ENCODE measurements around the gene FARP1. TPM values are rescaled to one million over a fixed set of nuclear protein-coding genes. Genes with fewer than 3 reads are reported as not detected.

The FARP1 gene
- total RNA-seq, 1 donor from 2014 or later, result 86.7 TPM

DNA sequence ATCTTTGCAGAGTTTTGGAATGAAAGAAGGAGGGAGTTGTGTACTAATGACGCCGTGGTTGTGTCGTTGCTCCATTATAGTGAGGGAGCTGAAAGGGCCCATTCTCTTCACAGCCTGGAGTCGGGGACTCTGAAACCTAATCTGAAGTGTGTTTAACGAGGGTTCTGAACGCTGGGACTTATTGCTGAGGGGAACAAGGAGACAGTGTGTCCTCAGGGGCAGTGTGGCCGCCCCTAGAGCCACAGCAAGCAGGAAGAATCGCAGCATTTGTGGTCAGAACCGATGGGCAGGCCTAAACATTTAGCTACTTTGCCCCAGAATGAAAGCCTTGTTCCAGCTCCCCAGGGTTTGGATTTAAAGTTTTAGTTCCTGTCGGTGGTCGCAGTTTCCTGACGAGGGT is 190.6 kb downstream of the FARP1 start:
- DNase-seq, result no peak

DNA sequence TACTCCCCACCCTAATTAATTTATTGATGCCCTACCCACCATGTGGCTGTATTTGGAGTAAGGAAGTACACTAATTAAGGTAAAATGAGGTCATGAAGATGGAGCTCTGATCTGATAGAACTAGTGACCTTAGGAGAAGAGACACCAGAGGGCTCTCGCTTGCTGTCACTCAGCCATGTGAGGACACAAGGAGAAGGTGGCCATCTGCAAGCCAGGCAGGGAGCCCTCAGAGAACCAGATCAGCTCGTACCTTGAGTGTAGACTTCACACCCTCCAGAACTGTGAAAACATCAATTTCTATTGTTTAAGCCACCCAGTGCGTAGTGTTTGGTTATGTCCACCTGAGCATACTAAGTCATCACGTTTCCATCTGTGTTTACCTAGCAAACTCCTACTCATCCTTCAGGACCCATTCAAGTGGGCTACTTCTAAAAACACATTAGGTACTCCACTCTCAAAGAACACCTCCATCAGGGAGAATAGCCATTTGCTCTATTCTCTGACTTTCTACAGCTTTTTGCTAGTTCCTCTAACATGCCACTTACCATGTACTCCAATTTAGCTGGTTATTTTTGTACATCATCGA is 191.8 kb downstream of the FARP1 start:
- DNase-seq, result no peak

DNA sequence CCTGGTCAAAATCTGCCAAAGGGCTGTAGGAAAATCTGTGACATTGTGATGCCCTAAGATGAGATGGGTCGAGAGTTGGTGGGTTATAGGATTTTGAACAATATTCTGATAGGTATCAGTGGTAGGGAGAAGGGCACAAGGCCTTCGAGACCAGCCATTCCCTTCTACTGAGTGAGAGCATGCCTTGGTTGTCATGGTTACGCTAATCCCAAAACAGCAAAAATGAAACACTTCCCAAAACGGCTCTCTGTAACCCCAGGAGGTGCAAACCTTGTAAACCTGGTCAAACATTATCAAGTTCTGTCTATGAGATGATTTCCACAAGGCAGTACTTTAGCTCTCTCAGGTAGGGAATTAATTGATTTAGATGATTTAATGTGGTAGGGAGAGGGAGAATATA is 192.8 kb downstream of the FARP1 start:
- no peak for DNase-seq

DNA sequence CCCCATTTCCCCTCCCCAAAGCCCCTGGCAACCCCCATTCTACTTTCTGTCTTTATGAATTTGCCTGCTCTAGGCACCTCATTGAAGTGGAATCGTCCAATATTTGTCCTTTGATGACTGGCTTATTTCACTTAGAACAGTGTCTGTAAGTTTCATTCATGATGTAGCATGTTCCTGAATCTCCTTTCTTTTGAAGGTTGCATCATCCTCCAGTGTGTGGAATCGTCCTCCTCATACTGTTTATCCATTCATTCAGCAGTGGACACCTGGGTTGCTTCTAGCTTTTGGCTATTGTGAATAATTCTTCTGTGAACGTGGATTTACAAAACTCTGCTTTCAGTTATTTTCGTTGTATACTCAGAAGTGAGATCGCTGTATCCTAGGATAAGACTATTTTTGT is 195.4 kb downstream of the FARP1 start:
- DNase-seq, result no peak

DNA sequence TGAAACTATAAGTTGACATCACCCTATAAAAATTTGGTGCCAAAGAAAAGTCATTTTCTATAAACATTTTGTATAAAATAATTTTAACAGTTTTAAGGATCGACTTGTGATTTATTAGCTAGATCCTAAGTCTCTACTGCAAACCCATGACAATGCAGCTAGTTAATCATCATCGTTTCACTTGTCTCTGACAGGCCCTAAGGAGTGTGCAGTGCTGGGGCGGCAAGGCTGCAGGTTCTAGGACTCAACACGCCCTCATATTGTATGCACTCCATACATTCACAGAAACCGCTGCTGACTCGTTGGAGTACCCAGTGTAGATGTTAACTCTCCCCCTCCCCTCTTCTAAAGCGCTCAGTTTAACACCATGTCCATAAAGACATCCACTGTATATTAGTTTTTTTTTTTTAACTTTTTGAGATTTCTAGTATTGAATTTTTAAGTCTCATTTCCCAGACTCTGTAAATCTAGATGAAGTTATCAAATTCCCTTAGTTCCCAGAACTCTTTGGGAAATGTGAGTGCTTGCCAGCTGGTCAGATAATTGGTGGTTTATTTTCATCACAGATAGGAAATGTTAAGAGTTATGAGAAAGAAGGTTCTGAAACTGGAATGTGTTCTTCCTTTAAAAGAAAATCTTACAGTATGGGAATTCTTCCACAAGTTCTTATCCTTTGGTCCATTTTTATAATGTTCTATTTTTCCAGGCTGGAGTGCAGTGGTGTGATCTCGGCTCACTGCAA is 197.0 kb downstream of the FARP1 start:
- DNase-seq, result no peak

DNA sequence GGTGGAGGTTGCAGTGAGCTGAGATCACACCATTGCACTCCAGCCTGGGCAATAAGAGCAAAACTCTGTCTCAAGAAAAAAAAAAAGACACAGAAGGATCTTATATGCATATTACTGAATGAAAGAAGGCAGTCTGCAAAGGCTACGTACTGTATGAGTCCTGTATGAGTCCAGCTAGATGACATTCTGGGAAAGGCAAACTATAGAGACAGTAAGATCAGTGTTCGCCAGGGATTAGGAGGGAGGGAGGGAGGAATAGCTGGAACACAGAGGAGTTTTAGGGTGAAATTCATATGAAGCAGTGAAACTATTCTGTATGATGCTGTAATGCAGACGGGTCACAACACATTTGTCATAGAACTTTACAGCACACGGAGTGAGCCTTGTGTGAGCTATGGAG is 200.1 kb downstream of the FARP1 start:
- no peak for DNase-seq

DNA sequence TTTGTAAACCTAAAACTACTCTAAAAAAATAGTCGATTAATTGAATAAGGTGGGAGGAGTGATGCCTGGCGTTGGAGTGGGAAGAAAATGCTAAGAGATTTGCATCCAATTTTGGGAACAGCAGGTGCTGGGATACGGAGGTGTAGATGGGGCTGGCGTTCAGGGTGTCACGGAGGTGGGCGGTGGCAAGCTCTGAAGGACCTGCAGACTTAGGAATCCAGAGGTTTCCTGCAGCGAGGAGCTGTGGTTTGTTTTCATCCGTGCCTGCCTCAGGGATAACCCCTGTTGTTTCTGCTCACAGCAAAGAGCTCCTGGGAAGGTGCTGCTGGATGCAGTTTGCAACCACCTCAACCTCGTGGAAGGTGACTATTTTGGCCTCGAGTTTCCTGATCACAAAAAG is 200.6 kb downstream of the FARP1 start:
- no peak for DNase-seq

DNA sequence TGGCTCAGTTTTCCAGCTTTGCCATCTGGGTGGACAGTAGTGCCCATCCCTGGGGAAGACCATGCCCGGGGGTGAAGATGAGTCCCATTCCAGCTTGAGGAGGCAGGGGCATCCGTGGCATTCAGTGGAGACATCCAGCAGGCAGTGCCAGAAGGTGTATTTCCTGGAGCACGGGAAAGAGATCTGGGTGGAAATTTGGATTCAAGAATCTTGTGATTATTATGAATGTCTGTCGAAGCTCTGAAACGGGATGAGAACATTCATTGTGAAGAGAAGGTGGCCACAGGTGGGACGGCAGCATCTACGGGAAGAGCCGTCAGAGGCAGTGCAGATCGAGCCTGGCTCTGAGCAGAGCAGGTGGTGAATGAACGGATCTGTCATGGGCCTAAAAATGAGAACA is 201.5 kb downstream of the FARP1 start:
- no peak for DNase-seq

DNA sequence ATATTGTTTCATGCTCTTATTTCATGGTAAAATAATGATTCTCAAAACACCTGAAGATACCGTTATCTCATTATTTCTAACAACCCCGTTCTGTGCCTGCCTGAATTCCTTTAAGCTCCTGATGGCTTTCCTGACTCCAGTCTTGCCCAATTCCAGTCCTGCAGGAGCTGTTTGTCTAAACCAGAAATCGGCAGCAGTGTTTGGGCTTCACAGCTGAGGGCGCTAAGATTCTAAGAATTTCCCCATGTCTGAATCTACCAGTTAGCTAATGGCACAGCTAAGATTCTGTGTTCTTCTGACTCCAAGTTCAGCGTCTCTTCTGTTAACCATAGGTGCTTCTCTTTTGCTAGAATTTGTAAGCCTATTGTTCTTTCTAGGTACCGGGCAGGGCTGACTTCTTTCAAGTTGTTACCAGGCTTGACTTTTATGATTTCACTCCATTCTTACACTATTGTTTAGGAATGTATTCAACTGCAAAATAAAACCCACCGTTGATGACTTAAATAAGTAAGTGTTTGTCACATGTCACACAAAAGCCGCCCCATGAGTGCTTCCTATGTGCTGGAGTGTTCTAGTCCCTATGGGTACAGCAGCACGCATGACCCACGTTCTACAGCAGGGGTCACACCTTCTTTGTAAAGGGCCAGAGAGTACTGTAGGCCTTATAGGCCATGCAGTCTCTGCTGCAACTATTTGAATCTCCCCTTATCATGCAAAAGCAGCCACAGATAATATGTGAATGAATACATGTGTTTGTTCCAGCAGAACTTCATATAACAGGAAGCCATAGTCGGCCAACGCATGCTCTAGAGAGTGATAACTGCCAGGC is 202.4 kb downstream of the FARP1 start:
- DNase-seq, result no peak

DNA sequence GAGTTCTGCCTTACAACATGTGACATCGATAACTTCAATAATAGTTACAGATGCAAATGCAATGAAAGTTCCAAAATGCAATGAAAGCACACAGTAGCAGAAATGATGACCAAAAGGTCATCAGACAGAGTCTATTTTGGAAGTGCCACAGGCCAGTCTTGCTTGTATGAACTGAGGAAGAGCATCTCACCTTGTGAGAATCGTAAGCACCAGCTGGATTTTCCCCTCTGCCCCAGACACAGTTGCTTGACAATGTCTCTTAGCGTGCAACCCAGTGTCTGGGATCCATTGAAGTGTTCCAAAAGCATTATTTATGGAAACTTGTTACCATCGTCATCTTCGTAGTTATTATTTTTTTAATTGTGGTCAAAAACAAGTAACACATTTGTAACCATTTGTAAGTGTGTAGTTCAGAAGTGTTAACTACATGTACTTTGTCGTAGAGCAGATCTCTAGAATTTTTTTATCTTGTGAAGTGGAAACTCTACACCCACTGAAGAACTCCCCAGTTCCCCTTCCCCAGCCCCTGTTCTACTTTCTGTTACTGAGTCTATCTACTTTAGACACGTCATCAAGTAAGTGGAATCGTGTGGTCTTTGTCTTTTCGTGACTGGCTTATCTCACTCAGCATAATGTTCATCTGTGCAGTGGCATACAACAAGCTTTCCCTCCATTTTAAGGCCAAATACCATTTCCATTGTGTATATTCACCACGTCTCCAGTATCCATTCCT is 204.2 kb downstream of the FARP1 start:
- DNase-seq, result no peak

DNA sequence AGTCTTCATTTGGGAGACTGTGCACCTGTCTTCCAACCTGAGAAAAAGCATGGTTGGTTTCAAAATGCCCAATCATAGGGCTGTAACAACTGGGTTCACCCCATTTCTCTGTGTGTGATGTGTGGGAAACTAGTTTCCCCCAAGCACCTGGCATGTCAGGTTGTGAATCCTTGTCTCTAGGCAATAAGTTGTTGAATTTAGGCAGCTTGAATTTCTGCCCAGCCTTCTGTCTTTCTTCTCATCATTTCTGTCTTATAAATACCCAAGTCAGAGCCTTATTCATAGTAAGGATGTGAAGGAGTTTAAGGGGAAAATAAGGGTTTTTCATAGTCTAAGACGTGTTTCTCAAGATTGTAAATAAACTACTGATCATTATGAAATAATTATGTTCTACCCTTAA is 204.9 kb downstream of the FARP1 start:
- no peak for DNase-seq

DNA sequence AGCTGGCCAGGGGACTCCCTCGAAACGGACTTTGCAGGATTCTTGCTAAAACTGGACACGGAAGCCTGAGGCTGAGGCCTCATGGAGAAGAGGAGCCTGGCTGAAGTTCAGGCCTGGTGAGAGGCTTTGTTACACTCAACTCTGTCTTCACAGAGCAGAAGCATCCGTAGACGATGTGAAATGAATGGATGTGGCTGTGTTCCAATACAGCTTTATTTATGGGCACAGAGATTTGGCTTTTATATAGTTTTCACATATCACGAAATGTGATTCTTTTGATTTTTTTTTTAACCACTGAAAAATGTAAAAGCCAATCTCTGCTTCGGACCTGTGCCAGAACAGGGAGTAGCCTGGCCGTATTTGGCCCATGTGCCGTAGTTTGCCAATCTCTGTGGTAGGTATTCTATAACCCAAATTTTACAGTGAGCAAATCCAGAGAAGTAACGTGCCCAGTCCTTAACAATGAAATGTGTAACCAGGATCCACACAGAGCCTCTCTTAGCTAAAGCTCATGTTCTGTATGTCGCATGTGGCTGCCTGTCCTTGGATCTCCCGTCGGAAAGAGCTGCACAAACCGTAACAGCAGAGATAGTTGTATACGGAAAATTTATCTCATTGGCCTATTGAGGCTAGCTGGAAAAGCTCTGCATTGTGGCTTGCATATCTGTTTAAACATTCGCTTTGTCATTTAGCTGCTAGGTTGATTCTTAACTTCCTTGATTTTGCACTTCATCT is 205.7 kb downstream of the FARP1 start:
- no peak for DNase-seq

DNA sequence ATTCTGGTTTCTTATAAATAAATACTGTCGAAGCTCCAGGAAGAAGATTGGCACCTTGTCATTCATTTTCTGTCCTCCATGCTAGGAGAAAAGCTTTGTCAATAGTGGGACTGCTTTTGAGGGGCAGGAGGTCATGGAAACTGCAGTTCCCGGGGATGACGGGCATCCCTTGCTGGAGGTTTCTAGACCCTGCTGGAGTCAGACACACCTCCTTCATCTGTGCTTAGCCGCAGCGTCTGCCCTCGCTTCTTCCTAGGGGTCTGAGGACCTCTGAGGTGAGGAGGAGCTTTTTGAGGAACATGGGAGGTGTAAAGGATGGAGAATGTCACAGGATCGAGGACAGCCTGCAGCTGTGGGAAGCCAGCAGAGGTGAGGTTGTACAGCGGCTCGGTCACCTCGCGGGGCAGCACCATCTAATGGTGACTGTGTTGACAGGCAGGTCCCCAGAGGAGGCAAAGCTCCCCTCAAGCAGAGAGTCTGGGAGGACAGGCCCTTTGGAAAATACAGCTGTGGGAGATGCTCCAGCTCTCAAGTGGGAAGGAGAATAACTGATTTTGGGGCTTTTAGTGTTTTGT is 206.9 kb downstream of the FARP1 start:
- no peak for DNase-seq

DNA sequence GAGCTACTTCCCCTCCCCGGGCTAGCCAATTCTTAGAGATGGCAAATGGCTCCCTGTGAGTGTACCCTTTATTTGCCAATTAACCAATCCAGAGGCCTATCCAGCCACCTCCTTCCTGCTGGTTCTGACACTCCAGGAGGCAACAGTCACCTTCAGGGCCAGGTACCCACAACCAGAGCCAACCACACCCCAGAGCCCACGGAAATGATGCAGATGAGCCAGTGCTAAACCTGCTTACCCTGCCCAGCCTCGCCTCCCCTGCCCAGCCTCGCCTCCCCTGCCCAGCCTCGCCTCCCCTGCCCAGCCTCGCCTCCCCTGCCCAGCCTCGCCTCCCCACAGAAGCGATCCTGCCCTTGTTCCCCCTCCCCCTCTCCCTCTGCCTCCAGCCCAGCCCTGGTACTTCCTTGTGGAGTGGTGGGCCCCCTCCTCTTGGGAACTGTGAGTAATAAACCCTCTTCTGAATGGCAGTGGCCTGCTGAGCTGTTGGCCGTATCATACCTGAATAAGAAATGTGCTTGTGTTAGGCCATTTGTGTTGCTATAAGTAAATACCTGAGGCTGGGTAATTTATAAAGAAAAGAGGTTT is 207.9 kb downstream of the FARP1 start:
- DNase-seq, result no peak

DNA sequence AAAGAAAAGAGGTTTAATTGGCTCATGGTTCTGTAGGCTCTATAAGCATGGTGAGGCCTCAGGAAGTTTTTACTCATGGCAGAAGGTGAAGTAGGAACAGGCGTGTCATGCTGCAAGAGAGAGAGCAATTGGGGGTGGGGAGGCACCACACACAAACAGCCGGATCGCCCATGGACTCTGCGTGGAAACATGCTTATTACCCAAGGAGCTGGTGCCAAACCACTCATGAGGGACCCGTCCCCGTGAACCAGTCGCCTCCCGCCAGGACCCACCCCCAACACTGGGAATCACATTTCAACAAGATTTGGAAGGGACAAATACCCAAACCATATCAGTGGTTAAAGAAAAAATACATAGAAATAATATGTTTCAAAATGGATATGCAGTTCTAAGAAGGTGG is 208.7 kb downstream of the FARP1 start:
- no peak for DNase-seq

DNA sequence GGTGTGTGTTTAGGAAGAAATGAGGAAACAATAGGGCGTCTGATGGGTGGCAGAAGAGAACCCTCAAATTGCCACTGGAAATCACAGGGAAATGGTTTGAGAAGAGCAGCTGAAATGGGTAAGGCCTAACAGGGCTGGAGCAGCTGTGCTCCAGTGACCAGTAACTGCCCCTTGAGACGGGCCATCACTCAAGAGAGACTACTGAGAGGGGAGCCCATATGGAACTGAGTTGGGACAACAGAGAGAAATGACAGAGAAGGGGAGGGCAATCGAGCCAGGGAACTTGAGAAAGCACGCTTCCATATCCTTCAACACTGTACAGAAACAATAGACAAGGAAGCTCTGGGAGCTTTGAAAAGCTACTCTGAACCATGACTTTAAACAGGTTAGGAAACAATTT is 209.3 kb downstream of the FARP1 start:
- DNase-seq, result no peak

DNA sequence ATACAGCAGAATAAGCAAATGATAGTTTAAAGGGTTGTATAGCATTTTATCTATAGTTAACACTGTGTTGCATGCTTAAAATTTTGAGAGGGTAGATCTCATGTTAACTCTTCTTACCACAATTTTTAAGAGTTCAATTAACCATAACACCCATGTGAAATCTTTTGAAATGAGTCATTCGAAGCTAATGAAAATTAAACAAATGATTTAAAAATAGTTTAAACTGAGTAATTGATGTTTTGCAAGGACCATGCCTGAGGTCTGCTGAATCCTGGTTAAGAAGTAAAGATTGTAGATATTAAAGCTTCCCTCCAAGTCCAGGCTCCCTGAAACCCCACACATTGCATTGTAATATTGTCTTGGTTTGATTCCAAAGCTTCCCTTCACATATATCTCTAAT is 210.9 kb downstream of the FARP1 start:
- DNase-seq, result no peak

DNA sequence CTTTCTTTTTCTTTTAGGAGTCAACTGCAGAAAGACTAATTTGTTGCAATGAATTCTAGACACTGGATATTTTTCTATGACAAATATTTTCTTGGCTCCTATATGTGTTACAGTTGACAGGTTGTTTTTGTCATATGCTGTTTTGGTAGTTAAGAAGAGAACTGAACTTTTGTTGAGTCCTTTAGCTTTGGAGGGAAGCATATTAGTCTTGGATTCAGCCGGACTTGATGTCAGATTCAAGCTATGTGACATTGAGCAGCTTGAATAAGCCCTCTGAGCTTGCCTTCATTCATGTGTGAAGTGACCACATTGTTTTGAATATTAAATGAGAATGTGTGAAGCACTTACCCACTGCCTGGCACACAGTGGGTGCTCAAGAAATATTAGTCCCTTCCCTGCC is 216.0 kb downstream of the FARP1 start:
- DNase-seq, result no peak

DNA sequence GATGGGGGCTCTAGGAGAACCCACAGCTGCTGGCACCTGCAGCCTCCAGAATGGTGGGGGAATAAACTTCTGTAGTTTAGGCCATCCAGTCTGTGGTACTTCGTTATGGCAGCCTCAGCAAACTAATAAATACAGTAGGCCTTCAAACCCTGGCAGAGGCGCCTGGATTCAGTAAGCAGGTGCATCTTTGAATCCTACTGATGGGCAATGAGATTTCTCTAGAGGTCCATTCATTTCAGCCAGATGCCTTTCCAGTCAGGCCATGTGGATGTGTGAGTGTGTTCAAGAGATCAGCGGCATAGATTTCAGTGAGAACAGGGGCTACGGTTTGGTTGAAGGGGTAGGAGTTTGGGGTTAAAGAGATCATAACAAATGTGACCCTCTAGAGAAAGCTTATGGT is 217.7 kb downstream of the FARP1 start:
- DNase-seq, result no peak

DNA sequence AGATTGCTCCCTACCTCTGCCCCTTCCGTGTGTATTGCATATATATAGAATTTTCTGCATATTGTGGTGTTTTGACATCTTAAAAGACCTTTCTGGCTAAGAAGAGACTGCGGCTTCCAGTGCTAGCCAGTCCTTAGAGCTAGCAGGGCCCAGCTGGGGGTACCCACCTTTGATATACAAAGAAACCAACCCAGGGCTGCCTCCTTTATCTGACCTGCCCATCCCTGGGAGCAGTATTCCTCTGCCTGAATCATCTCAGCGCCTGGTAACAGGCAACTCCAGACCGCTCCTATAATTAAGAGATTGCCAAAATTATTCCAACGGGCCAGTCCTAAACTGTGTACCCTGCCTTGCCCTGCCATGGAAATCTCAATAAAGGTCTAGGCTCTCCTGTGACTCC is 220.4 kb downstream of the FARP1 start:
- DNase-seq, result no peak

DNA sequence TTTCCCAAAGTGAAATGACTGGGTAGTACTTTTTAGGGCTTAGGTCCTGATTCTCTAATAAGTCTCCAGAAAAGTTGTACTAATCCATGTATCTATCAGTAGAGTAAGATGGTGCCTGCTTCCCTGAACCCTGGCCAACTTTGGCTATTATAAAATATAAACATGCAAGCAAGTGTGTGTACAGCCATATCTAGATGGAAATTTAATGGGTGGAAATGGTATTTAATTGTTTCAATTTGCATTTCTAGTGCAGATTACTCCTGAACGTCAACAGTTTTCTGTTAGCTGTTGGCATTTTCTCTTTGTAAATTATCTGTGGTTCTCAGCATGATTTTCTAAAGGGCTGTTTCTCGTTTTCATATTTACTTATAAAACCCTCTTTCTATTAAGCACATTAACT is 221.3 kb downstream of the FARP1 start:
- no peak for DNase-seq

All from occipital lobe (tissue), 2 donors.